Heart left ventricle (tissue), 13 donors: Measurements from ENCODE around the gene SCFD2.

Source experiments
- CTCF ChIP-seq, 12 donors: fragments of 200-600 bp; sonication (generic) in 4 of 12; IDR thresholded peaks; one replicate each; pipeline versions ENCODE4 v1.5.0 to v1.8.0; 2018 to 2022; ENCODE audit warnings: antibody characterized with exemption in 12 of 12, mild to moderate bottlenecking in 5 of 12
- POLR2A ChIP-seq, 2 donors: fragments of 450-650 bp; IDR thresholded peaks; one replicate each; pipeline ENCODE4 v1.6.1; 2017; ENCODE audit warnings: antibody characterized with exemption in 2 of 2, mild to moderate bottlenecking in 2 of 2, moderate library complexity in 2 of 2
- donor health status: ischemic (EF 13 %, LVEDD 7.1; RV severe dilation, severe dysfunction).
- donor health status: DM: no; HTN: yes; CAD: no.
- donor health status: DM: no; HTN: no; CAD: no.
- donor health status: ischemic (EF 25% LVEDD 6.9; RV normal size, moderate dysfunction).
- donor health status: ischemic (EF 25% LVEDD 5.7; RV mildly dilated, moderate dysfunction).
- donor health status: ischemic (EF 35%, LVEDD 5.7; RV mildly dilated, moderate dysfunction).
- donor health status: nonischemic (EF 11% LVEDD 7.7; RV severe dilation, severe dysfunction).
- donor health status: DM: yes; HTN: yes; CAD: no.
- donor health status: PGD.
- donor health status: ischemic (EF 29% LVEDD 5.4; RV normal size, mild dysfunction).
- donor health status: nonischemic (EF 23%, LVEDD 6.1; RV moderate dilation, normal function).

- TF ChIP-seq CTCF (IDR thresholded peaks at IDR 0.05) (no peak), POLR2A (IDR thresholded peaks at IDR 0.05) (no peak)
These were observed 204.6 kb downstream of the SCFD2 start for GRCh38 chr4:53161051-53161786.
